CD14-positive monocyte (primary cell): ENCODE measurements around the gene P2RY12. TPM values are rescaled to one million over a fixed set of nuclear protein-coding genes. Genes with fewer than 3 reads are reported as not detected.

ENCODE experiments used
- DNase-seq, 3 donors: peaks; one replicate each; pipeline ENCODE4 v3.0.0-alpha.2; 2011 to 2022
- H2AFZ ChIP-seq: 2 replicates; pipeline ENCODE4 v1.6.0; 2012; ENCODE audit warnings: mild to moderate bottlenecking, low read depth, low read length, inconsistent platforms; ENCODE audit not compliant: insufficient read depth, poor library complexity, severe bottlenecking
- H3K27ac ChIP-seq, 2 donors: 1 replicate in 1 of 2; 2 replicates in 1 of 2; pipeline ENCODE4 v1.5.1; 2012 to 2013; ENCODE audit warnings: low read length in 2 of 2, control low read depth in 1 of 2, inconsistent platforms in 1 of 2, low read depth in 1 of 2, mild to moderate bottlenecking in 1 of 2
- H3K27me3 ChIP-seq, 2 donors: one replicate each; pipeline versions ENCODE4 v1.6.0 to v1.6.1; 2011 to 2013; ENCODE audit warnings: low read length in 2 of 2; ENCODE audit not compliant: control insufficient read depth in 2 of 2, insufficient read depth in 2 of 2
- H3K36me3 ChIP-seq, 2 donors: replicated peaks in 1 of 2; 1 replicate in 1 of 2; 2 replicates in 1 of 2; pipeline versions ENCODE4 v1.5.1 to v1.6.1; 2012 to 2013; ENCODE audit warnings: low read length in 2 of 2, control low read depth in 1 of 2, inconsistent platforms in 1 of 2, mild to moderate bottlenecking in 1 of 2; ENCODE audit not compliant: insufficient read depth in 2 of 2, control insufficient read depth in 1 of 2
- H3K4me1 ChIP-seq, 2 donors: 1 replicate in 1 of 2; 2 replicates in 1 of 2; pipeline versions ENCODE4 v1.5.1 to v1.6.1; 2012 to 2013; ENCODE audit warnings: low read length in 2 of 2, control low read depth in 1 of 2, inconsistent platforms in 1 of 2, mild to moderate bottlenecking in 1 of 2, moderate library complexity in 1 of 2; ENCODE audit not compliant: insufficient read depth in 2 of 2, control insufficient read depth in 1 of 2
- H3K4me2 ChIP-seq: replicated peaks from 2 replicates; pipeline ENCODE3; 2012; ENCODE audit warnings: low read length, moderate library complexity, mild to moderate bottlenecking; ENCODE audit not compliant: poor library complexity, severe bottlenecking; ENCODE audit errors: extremely low read depth
- H3K4me3 ChIP-seq, 3 experiments: fragments of 200-600 bp in 1 of 3; sonication (generic) in 1 of 3; replicated peaks in 1 of 3; 1 replicate in 2 of 3; 2 replicates in 1 of 3; pipeline ENCODE4 v1.5.1; 2011 to 2013; ENCODE audit warnings: low read length in 3 of 3, mild to moderate bottlenecking in 3 of 3, control low read depth in 2 of 3, low read depth in 2 of 3, inconsistent platforms in 1 of 3, moderate library complexity in 1 of 3
- H3K79me2 ChIP-seq: 2 replicates; pipeline ENCODE4 v1.6.0; 2012; ENCODE audit warnings: mild to moderate bottlenecking, control low read depth, inconsistent platforms, low read length, moderate library complexity; ENCODE audit not compliant: insufficient read depth
- H3K9ac ChIP-seq: 2 replicates; pipeline ENCODE4 v1.6.0; 2017; ENCODE audit warnings: low read length, mild to moderate bottlenecking; ENCODE audit not compliant: insufficient read depth, poor library complexity, severe bottlenecking
- H3K9me3 ChIP-seq, 2 donors: replicated peaks in 1 of 2; 1 replicate in 1 of 2; 2 replicates in 1 of 2; pipeline versions ENCODE4 v1.5.1 to v1.6.1; 2012 to 2013; ENCODE audit warnings: low read length in 2 of 2, control low read depth in 1 of 2; ENCODE audit not compliant: control insufficient read depth in 1 of 2, insufficient read depth in 1 of 2
- H4K20me1 ChIP-seq: 2 replicates; pipeline ENCODE4 v1.6.0; 2012; ENCODE audit warnings: mild to moderate bottlenecking, low read length, control low read depth, moderate library complexity; ENCODE audit not compliant: insufficient read depth
- H3K27ac Mint-ChIP-seq, 7 donors: one replicate each; pipeline ENCODE4 v1.8.0; 2020; ENCODE audit warnings: mild to moderate bottlenecking in 7 of 7, mixed read lengths in 7 of 7, moderate library complexity in 6 of 7, inconsistent platforms in 2 of 7
- H3K27me3 Mint-ChIP-seq, 3 donors: one replicate each; pipeline ENCODE4 v1.8.0; 2021 to 2022; ENCODE audit warnings: low read depth in 3 of 3, mild to moderate bottlenecking in 3 of 3, mixed read lengths in 3 of 3, moderate library complexity in 3 of 3, inconsistent platforms in 1 of 3
- H3K36me3 Mint-ChIP-seq, 2 donors: one replicate each; pipeline ENCODE4 v1.8.0; 2020; ENCODE audit warnings: mixed read lengths in 2 of 2, inconsistent platforms in 1 of 2, mild to moderate bottlenecking in 1 of 2
- H3K4me1 Mint-ChIP-seq: one replicate; pipeline ENCODE4 v1.8.0; 2020; ENCODE audit warnings: mild to moderate bottlenecking, mixed read lengths
- H3K4me3 Mint-ChIP-seq, 2 donors: one replicate each; pipeline ENCODE4 v1.8.0; 2020; ENCODE audit warnings: mild to moderate bottlenecking in 2 of 2, mixed read lengths in 2 of 2, moderate library complexity in 1 of 2
- H3K9me3 Mint-ChIP-seq, 7 donors: one replicate each; pipeline ENCODE4 v1.8.0; 2020 to 2022; ENCODE audit warnings: mixed read lengths in 7 of 7, mild to moderate bottlenecking in 6 of 7, moderate library complexity in 6 of 7, inconsistent platforms in 2 of 7
- WGBS: methylation state at CpG from one replicate; pipeline ENCODE4 v1.1.5; 2013; ENCODE audit warnings: missing lambda C conversion rate; ENCODE audit not compliant: insufficient coverage; 5-methylcytosine and 5-hydroxymethylcytosine counted together
- intact Hi-C, 2 donors: fragments of 100-400 bp; cut with micrococcal nuclease; formaldehyde crosslinking; loops; one replicate each; pipeline versions ENCODE4 v1.15.0 to v1.15.1; 2023
- polyA plus RNA-seq, 3 donors: library from polyadenylated mRNA; depleted of rRNA in 1 of 3; unstranded in 2 of 3; stranded (reverse) in 1 of 3; fragments of 300-500 nt in 2 of 3; fragments of >200 nt in 1 of 3; fragmentation: Illumina TruSeq in 2 of 3; gene quantifications; 1 replicate in 2 of 3; 2 replicates in 1 of 3; pipeline ENCODE4 v1.2.3, GENCODE V29; 2012 to 2021
- TF ChIP-seq, protein P1 (sequence below): fragments of 200-600 bp; IDR thresholded peaks from one replicate; pipeline ENCODE4 v1.8.0; 2022; ENCODE audit warnings: antibody characterized with exemption, mild to moderate bottlenecking

The P2RY12 gene
- polyA plus RNA-seq, 3 donors, result 1.9 to 3.0 (median 2.7) TPM

DNA sequence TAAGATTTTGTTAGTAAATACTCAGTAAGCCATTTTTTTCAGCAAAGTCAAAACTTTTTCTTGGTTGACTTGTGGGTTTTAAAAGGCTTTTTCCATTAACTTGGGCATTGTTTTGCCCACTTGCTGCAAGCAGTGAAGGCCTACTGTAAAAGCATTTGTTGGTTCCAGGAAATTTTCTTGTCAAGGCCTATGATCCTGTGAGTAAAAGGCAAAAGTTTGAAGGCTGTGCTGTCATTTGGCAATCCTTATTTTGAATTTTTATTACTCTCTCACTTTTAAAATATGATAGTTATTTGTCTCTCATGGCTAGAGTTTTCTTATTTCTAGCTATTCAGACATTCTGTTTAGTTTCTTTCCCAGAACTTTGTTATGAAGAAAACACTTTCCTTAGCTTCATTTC, 13.0 kb downstream of the P2RY12 start:
- Histone ChIP-seq H3K27me3 (no peaks in the 10 kb centered on the region), H3K4me1 (no peaks in the 10 kb centered on the region), H3K9ac (no peak overlapping the region), H3K79me2 (no peaks in the 10 kb centered on the region), H3K27ac (no peak overlapping the region), H3K36me3 (no peaks in the 10 kb centered on the region), H3K4me2 (no peak overlapping the region), H4K20me1 (no peaks in the 10 kb centered on the region), H3K4me3 (no peak overlapping the region), H3K9me3 (no peaks in the 10 kb centered on the region), H2AFZ (no peak overlapping the region)
- peaks cover 4% of the 10 kb centered on the region for H3K4me1 Mint-ChIP-seq
- no peak overlapping the region for H3K27ac Mint-ChIP-seq
- DNase-seq, result no peak
- intact Hi-C loops, result no loop called here
- H3K27me3 Mint-ChIP-seq, result no peaks in the 10 kb centered on the region
- no peak overlapping the region for H3K4me3 Mint-ChIP-seq
- no peaks in the 10 kb centered on the region for H3K36me3 Mint-ChIP-seq
- TF ChIP-seq, protein P1, sequence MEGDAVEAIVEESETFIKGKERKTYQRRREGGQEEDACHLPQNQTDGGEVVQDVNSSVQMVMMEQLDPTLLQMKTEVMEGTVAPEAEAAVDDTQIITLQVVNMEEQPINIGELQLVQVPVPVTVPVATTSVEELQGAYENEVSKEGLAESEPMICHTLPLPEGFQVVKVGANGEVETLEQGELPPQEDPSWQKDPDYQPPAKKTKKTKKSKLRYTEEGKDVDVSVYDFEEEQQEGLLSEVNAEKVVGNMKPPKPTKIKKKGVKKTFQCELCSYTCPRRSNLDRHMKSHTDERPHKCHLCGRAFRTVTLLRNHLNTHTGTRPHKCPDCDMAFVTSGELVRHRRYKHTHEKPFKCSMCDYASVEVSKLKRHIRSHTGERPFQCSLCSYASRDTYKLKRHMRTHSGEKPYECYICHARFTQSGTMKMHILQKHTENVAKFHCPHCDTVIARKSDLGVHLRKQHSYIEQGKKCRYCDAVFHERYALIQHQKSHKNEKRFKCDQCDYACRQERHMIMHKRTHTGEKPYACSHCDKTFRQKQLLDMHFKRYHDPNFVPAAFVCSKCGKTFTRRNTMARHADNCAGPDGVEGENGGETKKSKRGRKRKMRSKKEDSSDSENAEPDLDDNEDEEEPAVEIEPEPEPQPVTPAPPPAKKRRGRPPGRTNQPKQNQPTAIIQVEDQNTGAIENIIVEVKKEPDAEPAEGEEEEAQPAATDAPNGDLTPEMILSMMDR, result no peak
- no peaks in the 10 kb centered on the region for H3K9me3 Mint-ChIP-seq

DNA sequence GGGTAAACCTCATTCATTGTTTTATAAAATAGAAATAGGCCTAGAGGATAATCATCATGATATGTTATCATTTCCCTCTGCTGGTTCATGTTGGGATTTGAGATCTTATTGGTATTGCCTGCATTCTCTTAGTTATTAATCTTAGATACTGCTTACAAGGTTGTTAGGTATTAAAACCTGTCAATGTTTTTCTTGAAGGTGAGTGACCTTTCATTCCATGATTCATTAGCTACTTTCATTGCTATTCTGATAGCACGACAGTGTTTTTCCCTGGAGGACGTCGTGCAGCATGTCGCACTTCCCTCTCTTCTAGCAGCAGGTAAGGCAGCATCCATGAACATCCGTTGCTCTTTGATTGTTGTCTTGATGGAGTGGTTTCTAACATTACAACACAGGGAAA, 17.1 kb downstream of the P2RY12 start:
- no peaks in the 10 kb centered on the region for H3K36me3 ChIP-seq
- no peak overlapping the region for H3K4me3 ChIP-seq
- no peaks in the 10 kb centered on the region for H3K9me3 ChIP-seq
- peaks cover 18% of the 10 kb centered on the region in 2 donors for H3K4me1 ChIP-seq
- Mint-ChIP-seq H3K4me3 (no peak overlapping the region), H3K36me3 (no peaks in the 10 kb centered on the region), H3K27me3 (no peaks in the 10 kb centered on the region), H3K4me1 (peaks cover 17% of the 10 kb centered on the region), H3K9me3 (no peaks in the 10 kb centered on the region), H3K27ac (no peak overlapping the region)
- TF ChIP-seq, protein P1, result no peak
- no peak overlapping the region for H3K4me2 ChIP-seq
- H2AFZ ChIP-seq, result no peak overlapping the region
- 80% methylated on average over 1 of the region's 5 CpGs for WGBS
- H3K27ac ChIP-seq, result no peak overlapping the region
- intact Hi-C loops, result no loop called here
- no peaks in the 10 kb centered on the region for H3K27me3 ChIP-seq
- H3K9ac ChIP-seq, result no peak overlapping the region
- no peaks in the 10 kb centered on the region for H4K20me1 ChIP-seq
- no peaks in the 10 kb centered on the region for H3K79me2 ChIP-seq
- no peak for DNase-seq
